Adipocyte (in vitro differentiated cells): ENCODE measurements around the gene HMGB1.
"Not testable (repeated sequence)": the region's sequence is repeated elsewhere in the genome, so short reads cannot be mapped to it uniquely, and the experiment has no call there.

ENCODE experiments used
- DNase-seq: peaks from one replicate; pipeline ENCODE4 v3.0.0-alpha.2; 2015; ENCODE audit warnings: low read depth
- H3K27me3 ChIP-seq: replicated peaks from 2 replicates; pipeline ENCODE4 v1.7.0; 2013; ENCODE audit warnings: mild to moderate bottlenecking, low read length, moderate library complexity; ENCODE audit not compliant: control insufficient read depth, insufficient read depth
- H3K36me3 ChIP-seq: 2 replicates; pipeline ENCODE4 v1.7.0; 2013; ENCODE audit warnings: low read length, mild to moderate bottlenecking, moderate library complexity; ENCODE audit not compliant: control insufficient read depth, insufficient read depth, severe bottlenecking
- H3K4me1 ChIP-seq: 2 replicates; pipeline ENCODE4 v1.7.0; 2013; ENCODE audit warnings: mild to moderate bottlenecking, low read length, moderate library complexity; ENCODE audit not compliant: control insufficient read depth, insufficient read depth
- H3K4me3 ChIP-seq: 2 replicates; pipeline ENCODE4 v1.7.0; 2013; ENCODE audit warnings: mild to moderate bottlenecking, low read length, moderate library complexity
- H3K9ac ChIP-seq: 2 replicates; pipeline ENCODE4 v1.7.0; 2013; ENCODE audit warnings: mild to moderate bottlenecking, low read length, moderate library complexity
- H3K9me3 ChIP-seq: 2 replicates; pipeline ENCODE4 v1.7.0; 2013; ENCODE audit warnings: mild to moderate bottlenecking, low read length, moderate library complexity; ENCODE audit not compliant: control insufficient read depth

Gene HMGB1

DNA sequence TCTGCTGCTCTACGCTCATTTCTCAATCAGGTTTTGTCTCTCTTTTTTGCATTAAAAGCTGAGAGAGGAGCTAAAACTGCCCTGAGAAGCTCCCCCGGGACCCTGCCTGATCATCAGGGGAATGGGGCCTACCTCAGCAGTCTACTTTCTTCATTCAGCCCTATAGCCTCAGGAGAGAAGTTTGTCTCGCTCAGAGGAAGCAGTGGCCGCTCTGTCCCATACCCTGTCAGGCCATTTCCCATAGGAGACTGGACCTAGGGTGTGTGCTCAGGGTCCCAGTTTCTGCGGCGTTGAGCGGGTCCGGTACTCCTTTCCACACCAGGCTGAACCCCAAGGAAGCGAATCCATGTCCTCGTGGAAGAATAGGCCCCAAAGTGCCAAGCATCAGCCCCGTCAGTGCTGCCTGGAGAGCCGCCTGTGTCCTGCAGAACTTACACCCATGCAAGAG lies 21.8 kb downstream of the HMGB1 start:
- H3K9ac ChIP-seq: no peak overlapping the region
- no peak for DNase-seq
- H3K27me3 ChIP-seq: no peaks in the 10 kb centered on the region
- H3K36me3 ChIP-seq: no peaks in the 10 kb centered on the region
- peaks cover 8% of the 10 kb centered on the region for H3K4me1 ChIP-seq
- H3K4me3 ChIP-seq: no peak overlapping the region
- H3K9me3 ChIP-seq: no peaks in the 10 kb centered on the region

DNA sequence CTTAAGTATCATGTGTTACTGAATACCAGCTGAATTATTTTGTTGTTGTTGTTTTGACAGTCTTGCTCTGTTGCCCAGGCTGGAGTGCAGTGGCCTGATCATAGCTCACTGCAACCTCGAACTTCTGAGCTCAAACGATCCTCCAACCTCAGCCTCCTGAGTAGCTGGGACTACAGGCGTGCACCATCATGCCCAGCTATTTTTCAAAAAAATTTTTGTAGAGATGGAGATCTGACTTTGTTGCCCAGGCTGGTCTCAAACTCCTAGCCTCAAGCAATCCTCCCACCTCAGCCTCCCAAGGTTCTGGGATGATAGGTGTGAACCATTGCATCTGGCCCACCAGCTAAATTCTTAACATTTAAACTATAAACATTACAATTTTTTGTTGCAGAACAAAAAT lies 22.2 kb downstream of the HMGB1 start:
- H3K27me3 ChIP-seq, H3K9me3 ChIP-seq, H3K4me3 ChIP-seq, H3K9ac ChIP-seq, DNase-seq, H3K4me1 ChIP-seq, H3K36me3 ChIP-seq: not testable (repeated sequence)

DNA sequence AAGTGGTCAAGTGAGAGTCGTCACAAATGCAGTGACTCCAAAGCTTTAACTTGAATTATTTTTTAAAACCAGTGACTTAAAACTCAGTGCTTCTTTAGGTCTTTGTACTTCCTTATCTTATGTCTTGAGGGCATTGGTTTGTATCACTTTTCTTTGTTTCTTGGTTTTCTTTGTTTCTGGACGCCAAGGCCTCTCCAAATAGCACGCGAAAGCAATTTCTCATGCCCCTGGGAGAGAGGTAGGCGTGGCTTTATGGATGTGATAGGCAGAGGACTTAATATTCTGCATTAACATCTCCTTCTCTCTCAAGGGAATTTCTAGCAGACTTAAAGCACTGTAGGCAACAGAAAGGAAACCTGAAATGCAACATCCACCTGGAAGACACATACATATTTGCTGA lies 22.8 kb downstream of the HMGB1 start:
- Histone ChIP-seq H3K27me3 (no peaks in the 10 kb centered on the region), H3K4me1 (peaks cover 8% of the 10 kb centered on the region), H3K36me3 (no peaks in the 10 kb centered on the region), H3K4me3 (no peak overlapping the region), H3K9me3 (no peaks in the 10 kb centered on the region), H3K9ac (no peak overlapping the region)
- no peak for DNase-seq

DNA sequence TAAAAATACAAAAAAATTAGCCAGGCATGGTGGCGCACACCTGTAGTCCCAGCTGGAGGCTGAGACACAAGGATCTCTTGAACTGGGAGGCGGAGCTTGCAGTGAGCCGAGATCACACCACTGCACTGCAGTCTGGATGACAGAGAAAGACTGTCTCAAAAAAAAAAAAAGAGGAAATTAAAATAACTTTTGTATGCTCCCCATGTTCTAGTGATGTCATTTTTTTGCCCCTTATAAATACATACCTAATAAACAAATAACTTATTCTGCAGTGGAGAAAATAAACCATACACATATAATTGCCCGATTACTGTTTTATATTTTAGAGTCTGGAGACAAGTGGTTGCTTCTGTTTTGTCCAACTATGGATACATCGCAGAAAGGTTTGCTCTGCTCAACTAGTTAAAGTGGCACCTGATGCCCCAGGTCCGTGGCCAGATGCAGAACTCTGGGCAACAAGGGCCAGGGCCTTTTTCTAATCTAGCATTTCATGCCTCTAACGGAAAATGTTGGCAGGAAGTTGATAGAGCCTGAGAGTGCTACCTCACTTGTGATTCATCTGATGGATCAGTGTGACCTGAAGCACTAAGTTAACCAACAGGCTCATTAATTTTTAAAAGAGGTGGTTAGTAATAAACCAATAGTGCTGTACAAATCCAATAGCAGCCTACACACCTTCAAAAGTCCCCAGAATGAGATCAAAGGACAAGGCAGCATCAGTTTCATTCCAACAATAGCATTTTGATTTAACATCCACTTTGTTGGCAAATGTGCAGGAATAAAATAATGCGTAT lies 24.6 kb downstream of the HMGB1 start:
- H3K9ac ChIP-seq: no peak overlapping the region
- no peak for DNase-seq
- no peaks in the 10 kb centered on the region for H3K36me3 ChIP-seq
- H3K27me3 ChIP-seq: no peaks in the 10 kb centered on the region
- peaks cover 11% of the 10 kb centered on the region for H3K4me1 ChIP-seq
- H3K9me3 ChIP-seq: no peaks in the 10 kb centered on the region
- no peak overlapping the region for H3K4me3 ChIP-seq

DNA sequence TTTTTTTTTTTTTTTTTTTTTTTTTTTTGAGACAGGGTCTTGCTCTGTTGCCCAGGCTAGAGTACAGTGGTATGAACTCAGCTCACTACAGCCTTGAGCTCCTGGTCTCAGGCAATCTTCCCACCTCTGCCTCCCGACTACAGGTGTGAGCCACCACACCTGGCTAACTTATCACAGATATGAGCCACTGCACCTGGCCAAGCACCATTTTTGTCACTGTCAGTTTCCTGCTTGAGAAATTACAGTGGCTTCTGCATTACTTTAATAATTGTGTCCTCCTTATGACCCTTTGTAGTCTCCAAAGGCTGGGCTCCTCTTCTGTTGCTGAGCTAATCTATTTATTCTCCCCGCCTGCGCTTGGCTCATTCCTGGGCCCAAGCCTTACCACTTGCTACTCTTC lies 27.4 kb downstream of the HMGB1 start:
- Histone ChIP-seq H3K9me3 (no peaks in the 10 kb centered on the region), H3K27me3 (no peaks in the 10 kb centered on the region), H3K4me3 (no peak overlapping the region), H3K9ac (no peak overlapping the region), H3K36me3 (no peaks in the 10 kb centered on the region), H3K4me1 (peaks cover 4% of the 10 kb centered on the region)
- no peak for DNase-seq

DNA sequence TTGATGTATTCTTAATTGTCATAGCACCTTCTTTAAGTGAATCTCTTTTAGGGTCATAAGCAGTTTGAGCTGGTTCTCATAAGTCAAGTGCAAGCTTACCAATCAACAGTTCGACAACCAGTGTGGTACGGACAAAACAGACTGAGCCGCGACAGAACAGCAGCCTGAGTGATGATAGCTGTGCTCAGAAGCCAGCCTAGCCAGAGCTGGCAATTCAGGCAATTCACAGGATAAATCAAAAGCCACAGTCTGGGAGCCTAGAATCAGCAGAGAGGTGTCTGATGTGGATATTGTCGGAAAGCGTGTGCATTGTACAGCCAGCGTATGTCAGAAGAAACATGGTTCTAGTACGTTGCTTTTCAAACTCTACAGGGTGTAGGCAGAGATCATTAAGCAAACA lies 28.6 kb downstream of the HMGB1 start:
- no peak for DNase-seq

DNA sequence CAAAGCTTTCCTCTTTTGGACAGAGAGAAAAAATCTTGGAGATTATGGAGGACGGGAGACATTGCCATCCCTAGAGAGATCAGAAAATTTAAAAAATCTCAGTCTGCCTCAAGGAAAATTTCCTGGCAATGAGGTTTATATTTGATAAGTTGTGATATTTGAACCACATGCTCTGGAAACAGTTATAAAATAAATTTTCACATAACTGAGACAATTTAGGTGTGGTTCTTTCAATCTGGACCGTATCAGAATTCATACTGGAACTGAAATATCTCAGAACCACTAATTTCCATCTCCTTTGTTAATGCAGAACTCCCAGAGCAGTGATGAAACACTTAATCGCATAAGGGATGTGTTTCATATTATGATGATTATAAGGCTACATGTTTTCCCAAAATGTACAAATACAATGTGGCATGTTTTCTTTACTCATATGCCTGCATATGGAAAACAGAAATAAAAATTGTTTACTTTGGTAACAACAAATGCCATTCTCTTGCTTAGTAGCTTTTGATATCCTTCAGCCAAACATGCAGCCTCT lies 29.8 kb downstream of the HMGB1 start:
- H3K9ac ChIP-seq: no peak overlapping the region
- no peaks in the 10 kb centered on the region for H3K36me3 ChIP-seq
- H3K27me3 ChIP-seq: no peaks in the 10 kb centered on the region
- no peaks in the 10 kb centered on the region for H3K9me3 ChIP-seq
- no peak overlapping the region for H3K4me3 ChIP-seq
- peaks cover 12% of the 10 kb centered on the region for H3K4me1 ChIP-seq
- DNase-seq: peak; percentile 67

More for the DNA sequence above, 28.6 kb downstream of the HMGB1 start:
- Histone ChIP-seq H3K36me3 (no peaks in the 10 kb centered on the region), H3K9me3 (no peaks in the 10 kb centered on the region), H3K4me3 (no peak overlapping the region), H3K27me3 (no peaks in the 10 kb centered on the region), H3K9ac (no peak overlapping the region), H3K4me1 (peaks cover 4% of the 10 kb centered on the region)

DNA sequence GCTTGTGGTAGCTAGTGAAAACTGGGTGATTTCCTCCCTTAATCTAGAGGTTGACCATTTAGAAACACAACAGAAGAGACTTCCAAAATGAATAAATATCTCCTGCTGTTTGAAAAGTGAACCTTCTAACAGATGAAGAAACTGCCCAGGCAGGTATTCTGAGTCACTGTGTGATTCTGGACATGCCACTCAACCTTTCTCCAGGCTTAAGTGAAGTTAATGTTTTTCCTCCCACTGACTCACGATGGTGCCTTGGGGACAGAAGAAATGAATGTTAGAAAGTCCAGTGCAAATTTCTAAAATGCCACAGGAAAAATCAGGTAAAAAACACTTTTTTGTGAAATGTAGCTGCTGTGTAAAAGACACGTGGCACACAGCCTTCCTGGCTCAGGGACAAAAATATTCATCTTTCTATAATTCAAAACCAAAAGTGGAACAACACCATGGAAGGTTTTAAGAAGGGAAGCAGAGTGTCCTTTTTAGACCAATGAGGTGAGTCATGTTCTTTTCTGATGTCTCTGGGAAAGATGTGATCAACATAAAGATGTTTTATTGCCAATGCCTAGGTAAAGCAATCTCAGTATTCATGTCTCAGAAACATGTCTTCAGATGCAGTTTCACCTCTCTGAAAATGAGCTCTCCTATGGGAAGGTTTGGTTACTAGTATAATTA lies 34.3 kb downstream of the HMGB1 start:
- Histone ChIP-seq H3K9ac (no peak overlapping the region), H3K4me3 (no peak overlapping the region), H3K9me3 (no peaks in the 10 kb centered on the region), H3K36me3 (no peaks in the 10 kb centered on the region), H3K4me1 (peaks cover 25% of the 10 kb centered on the region), H3K27me3 (no peaks in the 10 kb centered on the region)
- DNase-seq: no peak

DNA sequence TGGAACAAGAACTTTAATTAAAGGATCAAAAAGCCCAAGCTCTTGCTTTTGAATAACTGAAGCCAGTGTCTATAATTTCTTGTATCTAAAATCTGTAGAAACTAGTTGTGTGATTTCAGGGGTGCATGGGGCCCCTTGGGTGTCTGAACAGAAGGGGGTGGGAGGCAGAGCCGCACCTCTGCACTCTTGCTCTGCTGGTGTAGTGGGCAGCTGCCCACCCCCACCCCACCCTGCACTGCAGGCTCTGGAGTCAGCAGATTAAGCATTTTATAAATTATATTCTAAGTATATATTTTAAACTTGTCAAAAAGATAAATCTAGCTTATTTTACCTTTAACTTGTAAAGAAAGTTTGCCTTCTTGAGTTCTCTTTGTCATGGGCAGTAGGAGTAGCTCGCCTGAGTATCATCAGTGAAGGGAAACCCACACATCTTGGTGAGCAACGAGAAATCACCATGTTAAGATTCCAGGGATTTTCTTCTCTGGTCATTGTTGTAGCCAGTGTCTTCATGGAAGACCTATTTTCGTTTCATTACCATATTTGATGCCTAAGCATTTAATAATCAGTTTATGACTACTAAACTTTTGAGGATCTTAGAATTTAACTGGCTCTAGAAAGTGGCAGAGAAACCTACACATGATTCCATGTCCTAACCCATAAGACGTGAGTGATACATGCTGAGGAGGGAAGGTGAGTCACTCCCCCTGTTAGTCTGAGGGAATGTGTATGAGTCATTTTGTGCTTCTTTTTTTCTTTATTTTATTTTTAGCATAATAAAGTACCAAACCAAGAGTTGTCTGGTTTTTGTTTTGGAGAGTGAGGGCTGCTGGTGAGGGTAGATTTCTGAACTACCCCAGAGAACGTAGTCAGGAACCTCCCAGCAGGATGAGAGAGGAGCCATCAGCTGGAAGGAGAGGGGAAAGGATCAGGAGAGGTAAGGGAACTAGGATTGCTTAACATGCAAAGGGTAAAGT lies 35.7 kb downstream of the HMGB1 start:
- no peaks in the 10 kb centered on the region for H3K9me3 ChIP-seq
- peaks cover 21% of the 10 kb centered on the region for H3K4me1 ChIP-seq
- no peaks in the 10 kb centered on the region for H3K36me3 ChIP-seq
- no peaks in the 10 kb centered on the region for H3K27me3 ChIP-seq
- peak overlapping the region; percentile 42 for H3K9ac ChIP-seq
- DNase-seq: peak; percentile 83
- peak overlapping the region; percentile 53 for H3K4me3 ChIP-seq

DNA sequence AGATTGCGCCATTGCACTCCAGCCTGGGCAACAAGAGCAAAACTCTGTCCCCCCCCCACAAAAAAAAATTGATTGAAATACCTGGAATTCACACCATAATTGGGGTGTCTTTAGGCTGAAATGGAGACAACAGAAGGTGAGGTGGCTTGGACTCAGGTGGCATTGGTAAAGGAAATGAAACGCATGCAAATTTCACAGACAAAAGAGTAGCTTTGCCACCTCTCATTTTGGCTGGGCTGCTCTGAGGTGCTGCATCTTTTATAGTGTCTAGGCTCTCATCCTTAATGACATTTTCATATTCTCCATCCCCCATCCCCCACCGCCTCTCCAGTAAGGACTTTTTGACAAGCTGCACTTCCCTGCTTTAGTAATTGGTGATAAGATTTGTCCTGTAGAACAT lies 36.5 kb downstream of the HMGB1 start:
- no peak for DNase-seq
- no peak overlapping the region for H3K4me3 ChIP-seq
- no peak overlapping the region for H3K9ac ChIP-seq
- H3K36me3 ChIP-seq: no peaks in the 10 kb centered on the region
- no peaks in the 10 kb centered on the region for H3K27me3 ChIP-seq
- H3K9me3 ChIP-seq: no peaks in the 10 kb centered on the region
- peaks cover 21% of the 10 kb centered on the region for H3K4me1 ChIP-seq

DNA sequence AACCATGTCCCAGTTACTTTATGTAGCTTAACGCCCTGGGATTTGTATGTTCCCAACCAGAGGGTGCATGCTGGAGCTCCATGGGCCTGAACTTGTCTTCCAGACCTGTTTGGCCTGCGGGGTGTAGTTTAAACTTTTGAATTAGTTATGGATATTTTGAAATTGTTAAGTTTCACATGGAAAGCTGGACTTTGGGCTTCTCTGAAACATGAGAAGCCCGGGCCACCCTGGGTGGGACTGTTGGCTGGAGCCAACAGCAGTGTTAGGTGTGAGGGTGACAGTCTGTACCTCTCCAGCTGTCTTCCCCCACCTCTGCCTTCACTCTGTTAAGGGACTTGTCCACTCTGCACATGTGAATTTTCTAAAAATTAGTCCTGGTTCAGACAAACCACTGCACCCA lies 41.8 kb downstream of the HMGB1 start:
- Histone ChIP-seq H3K36me3 (no peaks in the 10 kb centered on the region), H3K27me3 (no peaks in the 10 kb centered on the region), H3K4me1 (peaks cover 12% of the 10 kb centered on the region), H3K4me3 (no peak overlapping the region), H3K9ac (no peak overlapping the region), H3K9me3 (no peaks in the 10 kb centered on the region)
- no peak for DNase-seq
